Upper lobe of left lung (tissue), 6 donors: ENCODE results near the gene EYS. TPM values are rescaled to one million over a fixed set of nuclear protein-coding genes. Genes with fewer than 3 reads are reported as not detected.

Experiments used
- ATAC-seq, 2 donors: fragments of 200-7000 bp; cut with Tn5 transposase; one replicate each; pipeline ENCODE4 v1.9.1; 2022; ENCODE audit warnings: mild to moderate bottlenecking in 2 of 2, moderate library complexity in 2 of 2; ENCODE audit not compliant: low FRiP score in 2 of 2
- DNase-seq, 2 donors: peaks; one replicate each; pipeline ENCODE4 v3.0.0-alpha.2; 2019 to 2020
- H3K27ac ChIP-seq, 4 donors: fragments of 200-600 bp; sonication (generic); one replicate each; pipeline ENCODE4 v1.5.1; 2016 to 2019
- H3K27me3 ChIP-seq, 4 donors: fragments of 200-600 bp; sonication (generic); one replicate each; pipeline ENCODE4 v1.5.1; 2017 to 2019
- H3K36me3 ChIP-seq, 4 donors: fragments of 200-600 bp; sonication (generic); one replicate each; pipeline ENCODE4 v1.5.1; 2016 to 2019
- H3K4me1 ChIP-seq, 4 donors: fragments of 200-600 bp; sonication (generic); one replicate each; pipeline ENCODE4 v1.5.1; 2018 to 2019
- H3K4me3 ChIP-seq, 4 donors: fragments of 200-600 bp; sonication (generic); one replicate each; pipeline ENCODE4 v1.5.1; 2017 to 2019; ENCODE audit warnings: mild to moderate bottlenecking in 2 of 4, moderate library complexity in 1 of 4
- H3K9me3 ChIP-seq, 4 donors: fragments of 200-600 bp; sonication (generic); one replicate each; pipeline ENCODE4 v1.5.1; 2018 to 2019
- EP300 ChIP-seq, 4 donors: sonication (generic); formaldehyde crosslinking; IDR thresholded peaks; one replicate each; pipeline ENCODE4 v1.5.1; 2017; ENCODE audit warnings: antibody characterized with exemption in 4 of 4, control low read depth in 2 of 4
- POLR2A ChIP-seq, 4 donors: fragments of 450-650 bp; IDR thresholded peaks; one replicate each; pipeline ENCODE4 v1.5.1; 2016 to 2017; ENCODE audit warnings: antibody characterized with exemption in 4 of 4, mild to moderate bottlenecking in 2 of 4
- POLR2AphosphoS5 ChIP-seq, 2 donors: sonication (generic); formaldehyde crosslinking; IDR thresholded peaks; one replicate each; pipeline ENCODE4 v1.5.1; 2017; ENCODE audit warnings: antibody characterized with exemption in 2 of 2
- WGBS, 2 donors: methylation state at CpG; one replicate each; pipeline ENCODE4 v1.1.5; 2017 to 2018; 5-methylcytosine and 5-hydroxymethylcytosine counted together
- total RNA-seq, 6 donors: library from RNA; depleted of rRNA in 4 of 6; stranded (reverse); fragments of >200 nt in 4 of 6; gene quantifications; one replicate each; pipeline versions ENCODE4 v1.1.0 to v1.2.1, GENCODE V29; 2016 to 2021
- TF ChIP-seq, protein P1 (sequence below), 6 experiments: fragments of 450-650 bp in 4 of 6; fragments of 200-600 bp in 2 of 6; sonication (generic) in 2 of 6; IDR thresholded peaks; one replicate each; pipeline ENCODE4 v1.5.1; 2016 to 2019; ENCODE audit warnings: antibody characterized with exemption in 6 of 6
- donor health status: DM: no; HTN: no; CAD: no; lungs with moderate emphysema.
- donor health status: DM: no; HTN: yes; CAD: no; lungs with severe emphysema.

Gene EYS
- total RNA-seq, 6 donors from 2014 or later = under 0.01 to 0.46 (median 0.28) TPM; not detected in 2

DNA sequence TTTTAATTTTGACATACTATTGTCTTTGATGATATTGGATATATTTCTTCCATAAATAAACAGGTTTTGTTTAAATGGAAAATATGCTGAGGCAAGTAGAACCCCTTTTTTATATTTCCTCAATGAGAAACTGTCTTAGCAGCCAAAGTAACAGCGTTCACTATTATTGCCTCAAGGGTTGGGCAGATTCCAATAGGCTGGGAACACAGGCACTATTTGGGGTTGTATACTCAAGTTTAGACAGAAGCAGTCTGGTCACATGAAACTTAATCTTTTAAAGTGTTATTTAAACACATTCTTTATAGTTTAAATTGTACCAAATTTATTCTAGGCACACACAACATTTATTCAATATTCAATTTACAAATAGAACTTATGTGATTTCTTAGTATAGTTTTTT, 520.2 kb downstream of the EYS start:
- no peak for TF ChIP-seq EP300 (IDR thresholded peaks at IDR 0.05)
- TF ChIP-seq POLR2AphosphoS5 (IDR thresholded peaks at IDR 0.05) = no peak
- TF ChIP-seq, protein P1, sequence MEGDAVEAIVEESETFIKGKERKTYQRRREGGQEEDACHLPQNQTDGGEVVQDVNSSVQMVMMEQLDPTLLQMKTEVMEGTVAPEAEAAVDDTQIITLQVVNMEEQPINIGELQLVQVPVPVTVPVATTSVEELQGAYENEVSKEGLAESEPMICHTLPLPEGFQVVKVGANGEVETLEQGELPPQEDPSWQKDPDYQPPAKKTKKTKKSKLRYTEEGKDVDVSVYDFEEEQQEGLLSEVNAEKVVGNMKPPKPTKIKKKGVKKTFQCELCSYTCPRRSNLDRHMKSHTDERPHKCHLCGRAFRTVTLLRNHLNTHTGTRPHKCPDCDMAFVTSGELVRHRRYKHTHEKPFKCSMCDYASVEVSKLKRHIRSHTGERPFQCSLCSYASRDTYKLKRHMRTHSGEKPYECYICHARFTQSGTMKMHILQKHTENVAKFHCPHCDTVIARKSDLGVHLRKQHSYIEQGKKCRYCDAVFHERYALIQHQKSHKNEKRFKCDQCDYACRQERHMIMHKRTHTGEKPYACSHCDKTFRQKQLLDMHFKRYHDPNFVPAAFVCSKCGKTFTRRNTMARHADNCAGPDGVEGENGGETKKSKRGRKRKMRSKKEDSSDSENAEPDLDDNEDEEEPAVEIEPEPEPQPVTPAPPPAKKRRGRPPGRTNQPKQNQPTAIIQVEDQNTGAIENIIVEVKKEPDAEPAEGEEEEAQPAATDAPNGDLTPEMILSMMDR (IDR thresholded peaks at IDR 0.05) = no peak
- no peak for TF ChIP-seq POLR2A (IDR thresholded peaks at IDR 0.05)
- H3K27me3 ChIP-seq = no peaks in the 10 kb centered on the region
- no peaks in the 10 kb centered on the region for H3K36me3 ChIP-seq
- no peak overlapping the region for H3K4me3 ChIP-seq
- H3K27ac ChIP-seq = no peak overlapping the region
- no peak for ATAC-seq
- no peaks in the 10 kb centered on the region for H3K9me3 ChIP-seq
- no peak for DNase-seq
- no peaks in the 10 kb centered on the region for H3K4me1 ChIP-seq
- 65 to 68% methylated on average over 1 of the region's 1 CpG for WGBS, 2 donors

DNA sequence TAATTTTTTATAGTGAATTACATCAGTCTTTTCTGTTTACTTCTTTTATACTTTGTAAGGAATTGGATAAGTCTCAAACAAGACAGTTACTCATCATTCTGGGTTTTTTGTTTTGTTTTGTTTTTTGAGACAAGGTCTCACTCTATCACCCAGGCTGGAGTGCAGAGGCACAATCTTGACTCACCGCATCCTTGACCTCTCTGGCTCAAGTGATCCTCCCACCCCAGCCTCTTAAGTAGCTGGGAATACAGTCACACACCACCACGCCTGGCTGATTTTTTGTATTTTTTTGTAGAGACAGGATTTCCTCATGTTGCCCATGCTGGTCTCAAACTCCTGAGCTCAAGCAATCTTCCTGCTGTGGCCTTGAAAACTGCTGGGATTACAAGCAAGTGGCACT, 524.3 kb downstream of the EYS start:
- Histone ChIP-seq H3K4me3 (no peak overlapping the region), H3K27me3 (no peaks in the 10 kb centered on the region), H3K9me3 (no peaks in the 10 kb centered on the region), H3K4me1 (no peaks in the 10 kb centered on the region), H3K27ac (no peak overlapping the region), H3K36me3 (no peaks in the 10 kb centered on the region)
- ATAC-seq (no peak), DNase-seq (no peak)
- WGBS, 2 donors = 73 to 78% methylated on average over 2 of the region's 2 CpGs
- TF ChIP-seq POLR2AphosphoS5 (IDR thresholded peaks at IDR 0.05) (no peak), POLR2A (IDR thresholded peaks at IDR 0.05) (no peak), EP300 (IDR thresholded peaks at IDR 0.05) (no peak)
- TF ChIP-seq, protein P1 (IDR thresholded peaks at IDR 0.05) = no peak

DNA sequence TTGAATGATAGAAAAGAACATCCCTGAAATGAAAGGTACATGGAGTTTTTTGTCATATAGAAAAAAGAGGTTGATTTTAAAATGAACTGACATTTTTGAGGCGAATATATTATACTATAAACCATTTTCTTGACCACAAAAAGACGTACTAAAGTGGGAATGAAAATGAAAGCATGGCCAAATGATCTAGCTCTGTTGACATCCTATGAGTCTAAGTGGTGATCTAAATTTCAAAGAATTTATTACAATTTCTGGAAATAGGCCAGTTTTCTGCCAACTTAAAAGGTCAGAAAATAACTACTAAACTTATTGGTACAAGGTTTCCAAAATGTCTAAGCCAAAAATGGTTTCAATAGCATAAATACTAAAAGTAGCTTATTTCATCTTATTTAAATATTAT, 536.8 kb downstream of the EYS start:
- WGBS, 2 donors = 62 to 70% methylated on average over 2 of the region's 2 CpGs

DNA sequence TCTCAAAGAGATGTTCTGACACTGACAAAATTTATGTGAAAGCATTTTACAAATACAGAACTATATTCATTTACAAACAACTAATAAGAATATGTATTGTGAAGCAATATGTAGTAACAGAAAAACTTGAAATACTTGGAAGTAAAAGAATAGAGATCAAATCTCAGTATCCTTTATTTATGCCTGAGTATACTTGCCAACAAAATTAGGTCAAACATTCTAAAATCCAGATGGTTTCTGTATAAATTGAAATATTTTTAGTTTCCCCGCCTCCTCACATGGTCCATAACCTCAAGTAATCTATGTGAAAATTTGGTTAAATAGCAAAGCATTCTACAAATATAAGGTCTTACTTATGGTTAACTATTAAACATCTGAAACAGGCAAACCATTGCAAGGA, 545.4 kb downstream of the EYS start:
- TF ChIP-seq, protein P1 (IDR thresholded peaks at IDR 0.05) = no peak
- TF ChIP-seq POLR2AphosphoS5 (IDR thresholded peaks at IDR 0.05) = no peak
- no peak for TF ChIP-seq POLR2A (IDR thresholded peaks at IDR 0.05)
- no peak for TF ChIP-seq EP300 (IDR thresholded peaks at IDR 0.05)
- H3K4me3 ChIP-seq = no peak overlapping the region
- no peak overlapping the region for H3K27ac ChIP-seq
- no peak for ATAC-seq
- H3K4me1 ChIP-seq = no peaks in the 10 kb centered on the region
- WGBS, 2 donors = 37 to 71% methylated on average over 1 of the region's 1 CpG
- no peaks in the 10 kb centered on the region for H3K9me3 ChIP-seq
- no peaks in the 10 kb centered on the region for H3K27me3 ChIP-seq
- no peaks in the 10 kb centered on the region for H3K36me3 ChIP-seq
- DNase-seq = no peak

More for the DNA sequence above, 536.8 kb downstream of the EYS start:
- ATAC-seq (no peak), DNase-seq (no peak)
- Histone ChIP-seq H3K4me3 (no peak overlapping the region), H3K9me3 (no peaks in the 10 kb centered on the region), H3K36me3 (no peaks in the 10 kb centered on the region), H3K27me3 (no peaks in the 10 kb centered on the region), H3K27ac (no peak overlapping the region), H3K4me1 (no peaks in the 10 kb centered on the region)
- TF ChIP-seq EP300 (IDR thresholded peaks at IDR 0.05) (no peak), POLR2A (IDR thresholded peaks at IDR 0.05) (no peak), POLR2AphosphoS5 (IDR thresholded peaks at IDR 0.05) (no peak)
- TF ChIP-seq, protein P1 (IDR thresholded peaks at IDR 0.05) = no peak

DNA sequence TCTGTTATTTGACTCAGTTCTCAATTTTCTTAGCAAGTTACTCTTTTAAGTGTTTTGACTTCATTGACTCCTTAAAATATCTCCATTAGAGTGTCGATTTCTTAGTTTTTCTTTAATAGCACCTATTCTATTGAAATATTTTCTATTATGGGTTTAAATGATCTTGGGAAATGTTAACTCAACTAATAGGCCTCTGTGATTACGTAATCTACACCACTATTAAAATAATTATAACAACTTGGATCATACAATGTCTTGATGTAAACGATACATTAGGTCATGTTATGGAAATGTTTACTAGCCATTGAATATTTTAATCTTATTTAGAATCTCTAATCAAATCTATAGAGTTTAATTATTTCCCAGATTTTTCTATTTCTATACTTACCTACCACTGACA, 550.0 kb downstream of the EYS start:
- H3K9me3 ChIP-seq = no peaks in the 10 kb centered on the region
- WGBS, 2 donors = 40 to 56% methylated on average over 3 of the region's 3 CpGs
- TF ChIP-seq EP300 (IDR thresholded peaks at IDR 0.05) = no peak
- no peak for TF ChIP-seq POLR2A (IDR thresholded peaks at IDR 0.05)
- no peak for TF ChIP-seq POLR2AphosphoS5 (IDR thresholded peaks at IDR 0.05)
- TF ChIP-seq, protein P1 (IDR thresholded peaks at IDR 0.05) = no peak

More for the DNA sequence above, 550.0 kb downstream of the EYS start:
- DNase-seq (no peak), ATAC-seq (no peak)
- no peak overlapping the region for H3K4me3 ChIP-seq
- H3K36me3 ChIP-seq = no peaks in the 10 kb centered on the region
- no peaks in the 10 kb centered on the region for H3K4me1 ChIP-seq
- no peaks in the 10 kb centered on the region for H3K27me3 ChIP-seq
- H3K27ac ChIP-seq = no peak overlapping the region
